ENCODE results near the gene PHC3.

DNA sequence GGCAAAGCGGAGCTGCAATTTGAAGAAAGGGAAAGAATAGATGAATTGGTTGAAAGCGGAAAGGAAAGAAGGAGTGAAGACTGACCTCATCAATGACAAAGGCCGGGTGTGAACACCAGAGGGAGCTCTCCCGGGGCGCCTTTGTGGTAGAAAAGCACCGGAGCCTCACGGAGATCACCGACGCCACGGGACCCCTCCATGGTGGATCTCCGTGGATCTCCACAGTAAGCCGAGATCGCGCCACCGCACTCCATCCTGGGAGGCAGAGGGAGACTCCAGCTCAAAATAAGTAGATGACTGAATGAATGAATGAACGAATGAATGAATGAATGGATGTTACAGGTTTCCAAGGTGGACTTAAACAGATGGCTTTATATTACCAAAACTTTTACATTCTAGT, 118.8 kb downstream of the PHC3 start:
- TF ChIP-seq ZFX (IDR thresholded peaks at IDR 0.05; ENCODE audit: borderline replicate concordance): no peak
- TF ChIP-seq, protein P1, sequence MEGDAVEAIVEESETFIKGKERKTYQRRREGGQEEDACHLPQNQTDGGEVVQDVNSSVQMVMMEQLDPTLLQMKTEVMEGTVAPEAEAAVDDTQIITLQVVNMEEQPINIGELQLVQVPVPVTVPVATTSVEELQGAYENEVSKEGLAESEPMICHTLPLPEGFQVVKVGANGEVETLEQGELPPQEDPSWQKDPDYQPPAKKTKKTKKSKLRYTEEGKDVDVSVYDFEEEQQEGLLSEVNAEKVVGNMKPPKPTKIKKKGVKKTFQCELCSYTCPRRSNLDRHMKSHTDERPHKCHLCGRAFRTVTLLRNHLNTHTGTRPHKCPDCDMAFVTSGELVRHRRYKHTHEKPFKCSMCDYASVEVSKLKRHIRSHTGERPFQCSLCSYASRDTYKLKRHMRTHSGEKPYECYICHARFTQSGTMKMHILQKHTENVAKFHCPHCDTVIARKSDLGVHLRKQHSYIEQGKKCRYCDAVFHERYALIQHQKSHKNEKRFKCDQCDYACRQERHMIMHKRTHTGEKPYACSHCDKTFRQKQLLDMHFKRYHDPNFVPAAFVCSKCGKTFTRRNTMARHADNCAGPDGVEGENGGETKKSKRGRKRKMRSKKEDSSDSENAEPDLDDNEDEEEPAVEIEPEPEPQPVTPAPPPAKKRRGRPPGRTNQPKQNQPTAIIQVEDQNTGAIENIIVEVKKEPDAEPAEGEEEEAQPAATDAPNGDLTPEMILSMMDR (IDR thresholded peaks at IDR 0.05): peak; percentile 36
